NCI-H2196 treated with DMSO at 0.1 percent for 48 hours (cell line): ENCODE results near the gene CDCP2.
"Not testable (repeated sequence)": the region's sequence is repeated elsewhere in the genome, so short reads cannot be mapped to it uniquely, and the experiment has no call there.

Experiments
- DNase-seq: peaks from one replicate; lab custom pipeline; 2025; ENCODE audit not compliant: unreplicated experiment; lab: John Stamatoyannopoulos, UW

Gene CDCP2

GRCh38 chr1:54168206-54168965, 15.6 kb upstream of the CDCP2 start:
- DNase-seq: no peak

- DNase-seq: no peak
These were observed 14.8 kb upstream of the CDCP2 start for GRCh38 chr1:54167422-54168139.

- not testable (repeated sequence) for DNase-seq
These were observed 13.6 kb upstream of the CDCP2 start for GRCh38 chr1:54166357-54166756.

- DNase-seq: no peak
These were observed 12.3 kb upstream of the CDCP2 start for GRCh38 chr1:54165146-54165545.

GRCh38 chr1:54163573-54163972, 10.8 kb upstream of the CDCP2 start:
- DNase-seq: no peak

DNA sequence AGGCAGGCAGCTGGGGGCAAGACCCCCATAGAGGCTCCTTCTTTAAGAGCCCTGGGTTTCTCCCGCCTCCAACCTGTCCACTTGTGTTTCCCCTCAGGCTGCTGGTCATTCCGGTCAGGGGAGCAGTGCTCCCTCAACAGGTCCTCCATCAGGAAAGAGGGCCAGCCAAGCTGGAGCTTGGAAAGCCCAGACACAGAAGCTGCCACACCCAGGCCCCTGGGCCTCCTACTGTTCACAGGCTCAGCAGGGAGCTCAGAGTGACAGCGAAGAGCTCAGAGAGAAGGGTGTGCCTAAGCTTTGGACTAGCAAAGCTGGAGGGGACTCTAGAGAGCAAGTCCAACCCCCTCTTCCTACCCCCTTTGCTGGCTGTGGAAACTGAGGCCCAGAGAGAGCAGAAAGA, 10.3 kb upstream of the CDCP2 start:
- DNase-seq: no peak

GRCh38 chr1:54161495-54162168, 8.8 kb upstream of the CDCP2 start:
- DNase-seq: no peak

DNA sequence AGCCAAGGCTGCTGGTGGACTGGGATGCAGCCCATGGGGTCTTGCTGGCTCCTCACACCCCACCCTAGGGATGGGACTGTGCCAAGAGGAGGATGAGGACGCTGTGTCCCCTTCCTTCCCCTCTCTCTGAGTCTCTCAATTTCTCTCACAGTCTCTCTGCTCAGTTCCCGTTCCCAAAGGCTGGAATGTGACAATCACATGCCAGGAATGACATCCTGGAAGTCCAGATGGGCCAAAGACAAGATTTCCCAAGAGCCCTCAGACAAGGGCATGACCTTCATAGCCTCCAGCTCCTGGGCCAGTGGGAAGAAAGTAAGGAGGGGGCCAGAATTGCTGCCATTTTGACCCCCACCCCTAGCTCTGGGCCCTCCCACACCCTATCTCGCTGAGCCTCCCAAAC, 7.6 kb upstream of the CDCP2 start:
- DNase-seq: no peak

DNA sequence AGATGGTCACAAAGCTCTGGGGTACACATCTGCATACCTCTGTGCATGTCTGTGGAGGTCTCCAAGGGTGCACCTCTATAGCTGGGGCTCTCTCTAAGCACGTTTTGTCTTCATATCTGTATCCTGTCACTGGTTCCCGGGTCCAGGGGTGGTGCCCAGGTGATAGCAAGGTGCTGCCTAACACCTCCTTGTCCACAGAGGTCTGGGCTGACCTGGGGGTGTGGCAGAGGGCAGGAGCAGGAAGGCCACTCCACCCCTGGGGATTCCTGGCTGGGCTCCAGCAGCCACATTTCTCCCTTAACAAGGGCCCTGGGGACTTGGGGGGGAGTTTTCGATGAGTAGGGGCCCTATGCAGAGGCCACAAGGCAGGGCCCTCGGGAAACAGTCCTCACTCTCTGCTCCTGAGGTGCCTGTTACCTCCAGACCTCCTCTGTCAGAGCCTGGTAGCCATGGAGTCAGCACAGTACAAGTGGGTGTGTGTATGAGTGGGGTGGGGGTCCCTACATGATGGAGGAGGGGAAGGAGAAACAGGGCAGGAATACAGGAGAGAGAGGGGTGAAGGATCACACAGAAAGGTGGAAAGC, 7.0 kb upstream of the CDCP2 start:
- DNase-seq: no peak

GRCh38 chr1:54158071-54158470, 5.3 kb upstream of the CDCP2 start:
- no peak for DNase-seq

- no peak for DNase-seq
These were observed 4.6 kb upstream of the CDCP2 start for GRCh38 chr1:54157401-54157800.

GRCh38 chr1:54156986-54157385, 4.2 kb upstream of the CDCP2 start:
- DNase-seq: no peak

GRCh38 chr1:54156201-54156600, 3.4 kb upstream of the CDCP2 start:
- DNase-seq: no peak

DNA sequence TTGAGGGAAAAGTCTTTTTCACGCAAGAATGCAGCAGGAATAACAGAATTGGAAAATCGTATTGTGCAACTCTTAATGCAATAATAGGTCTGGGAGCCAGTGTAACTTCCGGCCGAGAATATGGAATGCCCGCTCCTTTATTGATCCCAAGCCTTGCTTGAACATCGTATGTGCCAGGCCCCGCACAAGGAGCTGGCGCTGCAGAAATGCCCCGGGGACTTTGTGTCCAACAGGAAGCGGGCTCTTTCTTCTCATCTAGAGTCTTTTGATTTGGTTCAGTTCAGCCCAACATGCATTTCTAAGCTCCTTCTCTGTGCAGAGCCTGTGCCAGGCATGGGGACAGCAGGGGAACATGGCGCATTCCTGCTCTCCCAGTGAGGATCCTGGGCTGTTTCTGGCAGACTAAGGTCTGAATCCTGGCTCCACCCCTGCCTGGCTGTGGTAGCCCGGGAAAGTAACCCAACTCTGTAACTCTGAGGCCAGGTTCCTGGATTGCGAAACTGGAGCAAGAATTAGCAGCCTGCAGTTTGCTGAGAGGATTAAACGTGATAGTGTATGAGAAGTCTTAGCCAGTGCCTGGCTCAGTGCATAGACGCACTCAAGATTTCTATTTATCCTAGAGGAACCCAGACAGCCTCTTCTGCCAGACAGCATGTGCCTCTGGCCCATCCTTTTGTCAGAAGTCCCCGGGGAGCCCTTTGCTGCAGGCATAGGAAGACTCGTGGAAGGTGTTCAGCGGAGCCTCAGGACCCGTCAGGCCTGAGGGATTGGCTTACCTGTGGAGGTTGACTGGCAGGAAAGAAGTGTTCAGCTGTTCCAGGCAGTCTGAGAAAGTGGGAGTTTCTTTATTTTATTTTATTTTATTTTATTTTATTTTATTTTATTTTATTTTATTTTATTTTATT, 987 bp upstream of the CDCP2 start:
- DNase-seq: no peak

DNA sequence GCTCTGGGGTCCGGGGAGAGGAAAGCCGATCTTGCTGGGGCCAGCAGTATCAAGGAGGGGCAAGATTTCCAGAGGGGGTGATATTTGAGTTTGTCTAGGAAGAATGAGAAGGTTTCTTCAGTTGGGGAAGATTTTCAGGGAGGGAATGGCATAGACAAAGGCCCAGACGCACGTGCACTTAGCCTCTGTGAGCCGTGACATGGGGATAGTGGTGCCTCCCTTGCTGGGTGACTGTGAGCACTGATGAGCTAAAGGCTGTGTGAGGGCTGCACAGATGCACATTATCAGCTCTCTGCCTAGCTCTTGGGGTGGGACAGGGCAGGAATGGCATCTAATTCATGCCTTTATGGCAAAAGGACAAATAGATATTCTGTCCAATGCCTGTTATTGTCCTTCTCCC, 1.8 kb downstream of the CDCP2 start:
- DNase-seq: no peak

- DNase-seq: no peak
These were observed 3.1 kb downstream of the CDCP2 start for GRCh38 chr1:54149734-54150133.

DNA sequence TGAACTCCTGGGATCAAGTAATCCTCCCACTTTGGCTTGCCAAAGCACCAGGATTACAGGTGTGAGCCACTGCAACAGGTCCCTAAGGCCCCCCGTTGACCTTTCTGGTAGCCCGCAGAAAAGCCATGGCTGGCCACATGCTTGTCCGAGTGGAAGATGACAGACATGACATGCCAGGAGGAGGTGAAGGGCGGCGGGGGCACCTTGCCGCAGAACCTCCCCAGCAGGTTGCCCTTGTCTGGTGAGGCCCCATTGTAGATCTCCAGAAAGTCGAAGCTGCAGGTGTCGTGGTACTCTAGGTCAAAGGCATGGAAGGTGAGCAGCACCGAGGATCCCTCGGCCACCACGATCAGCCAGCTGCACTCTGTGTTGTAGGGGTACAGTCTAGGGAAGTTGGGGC, 8.4 kb downstream of the CDCP2 start:
- no peak for DNase-seq

DNA sequence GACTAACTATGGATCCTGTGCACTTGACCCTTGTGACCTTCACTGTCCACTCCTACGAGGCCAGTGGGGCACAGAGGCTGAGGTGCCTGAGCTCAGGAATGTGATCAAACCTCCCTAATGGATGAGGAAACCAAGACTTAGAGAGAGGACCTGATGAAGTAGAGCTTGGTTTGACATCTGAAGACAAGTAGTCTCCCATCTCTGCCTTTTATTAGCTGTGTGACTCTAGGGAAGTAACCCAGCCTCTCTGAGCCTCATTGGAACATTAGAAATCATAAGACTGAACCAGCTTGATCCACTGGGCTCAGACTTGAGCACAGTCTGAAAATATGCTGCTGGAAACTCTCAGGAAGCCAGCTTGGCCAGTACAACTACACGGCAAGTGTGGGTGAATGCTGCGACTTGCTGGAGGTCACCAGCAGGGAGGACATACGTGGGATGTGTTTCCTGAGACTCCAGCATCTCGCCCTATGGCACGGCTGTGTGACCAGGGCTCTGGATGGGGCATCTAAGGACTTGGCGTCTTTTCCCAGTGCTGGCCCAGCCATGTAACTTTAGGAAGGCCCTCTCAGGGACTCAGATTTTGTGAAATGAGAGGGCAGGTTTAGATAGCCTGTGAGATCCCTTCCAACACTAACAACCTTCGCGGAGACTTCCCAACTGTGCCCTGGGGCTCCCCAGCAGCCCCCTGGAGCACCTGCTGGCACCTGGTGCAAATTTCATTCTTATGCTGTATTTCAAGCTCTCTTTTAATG, 10.5 kb downstream of the CDCP2 start:
- DNase-seq: no peak

- no peak for DNase-seq
These were observed 13.1 kb downstream of the CDCP2 start for GRCh38 chr1:54139711-54140110.

GRCh38 chr1:54138994-54139393, 13.8 kb downstream of the CDCP2 start:
- no peak for DNase-seq
